ENCODE results near the gene DHX34.
"Not testable (repeated sequence)": the region's sequence is repeated elsewhere in the genome, so short reads cannot be mapped to it uniquely, and the experiment has no call there.

Gene DHX34

GRCh38 chr19:47343194-47343802 is 5.8 kb upstream of the DHX34 start:
- H4K5ac ChIP-seq (ENCODE audit: low read length), result no peak overlapping the region
- no CpG with 5 or more reads among the region's 11 CpGs for WGBS (ENCODE audit: extremely low coverage, insufficient coverage, low lambda C conversion rate)
- H3K36me3 ChIP-seq (ENCODE audit: control insufficient read depth, insufficient read depth, low read length), result no peaks in the 10 kb centered on the region
- H3K27ac ChIP-seq (ENCODE audit: low read depth, low read length), result no peak overlapping the region
- no peak overlapping the region for H3K4me3 ChIP-seq (ENCODE audit: low read length)
- H3K18ac ChIP-seq (ENCODE audit: low read length), result no peak overlapping the region
- H2BK120ac ChIP-seq (ENCODE audit: low read depth, low read length), result no peak overlapping the region
- H3K4me1 ChIP-seq (ENCODE audit: control insufficient read depth, low read depth, low read length), result no peaks in the 10 kb centered on the region
- H2BK15ac ChIP-seq (replicated peaks; ENCODE audit: low read depth), result no peak overlapping the region
- no peak overlapping the region for H2AK5ac ChIP-seq (ENCODE audit: low read length)
- H3K79me1 ChIP-seq (ENCODE audit: low read length), result no peaks in the 10 kb centered on the region
- H3K56ac ChIP-seq (ENCODE audit: low read length), result no peak overlapping the region
- H4K8ac ChIP-seq (ENCODE audit: low read depth, low read length), result no peak overlapping the region
- H3K27me3 ChIP-seq (ENCODE audit: insufficient read depth, low read length, poor library complexity), result no peaks in the 10 kb centered on the region
- DNase-seq, result no peak
- H3K4me2 ChIP-seq (ENCODE audit: low read length), result no peak overlapping the region
- no peak overlapping the region for H2BK5ac ChIP-seq (ENCODE audit: low read length)
- H3K79me2 ChIP-seq (ENCODE audit: control insufficient read depth, insufficient read depth, low read length), result no peaks in the 10 kb centered on the region
- no peak overlapping the region for H3K23ac ChIP-seq (ENCODE audit: low read length)
- H3K9ac ChIP-seq (ENCODE audit: low read length), result no peak overlapping the region
- no peak overlapping the region for H3K4ac ChIP-seq (ENCODE audit: low read depth, low read length)

DNA sequence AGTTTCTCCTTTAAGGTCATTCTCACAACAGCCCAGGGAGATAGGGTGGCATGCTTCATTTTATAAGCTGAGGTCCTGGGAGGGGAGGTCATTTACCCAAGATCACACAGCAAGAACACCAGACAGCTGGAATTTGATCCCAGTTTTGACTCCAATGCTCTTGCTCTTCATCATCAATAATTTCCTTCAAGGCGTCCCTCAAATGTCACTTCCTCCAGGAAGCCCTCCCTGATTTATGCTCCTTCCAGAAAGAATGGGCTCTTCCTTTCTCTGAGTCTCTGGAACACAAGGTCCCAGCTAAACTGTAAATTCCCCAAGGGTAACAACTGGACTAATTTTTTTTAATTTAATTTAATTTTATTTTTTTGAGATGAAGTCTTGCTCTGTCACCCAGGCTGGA is 4.7 kb upstream of the DHX34 start:
- no peak overlapping the region for H3K56ac ChIP-seq (ENCODE audit: low read length)
- no peak overlapping the region for H3K4me2 ChIP-seq (ENCODE audit: low read length)
- no peak overlapping the region for H4K8ac ChIP-seq (ENCODE audit: low read depth, low read length)
- H3K4ac ChIP-seq (ENCODE audit: low read depth, low read length), result no peak overlapping the region
- H2BK5ac ChIP-seq (ENCODE audit: low read length), result no peak overlapping the region
- H3K27me3 ChIP-seq (ENCODE audit: insufficient read depth, low read length, poor library complexity), result no peaks in the 10 kb centered on the region
- no peak overlapping the region for H2BK120ac ChIP-seq (ENCODE audit: low read depth, low read length)
- H3K79me2 ChIP-seq (ENCODE audit: control insufficient read depth, insufficient read depth, low read length), result peaks cover 1% of the 10 kb centered on the region
- H3K18ac ChIP-seq (ENCODE audit: low read length), result no peak overlapping the region
- peaks cover 1% of the 10 kb centered on the region for H3K79me1 ChIP-seq (ENCODE audit: low read length)
- DNase-seq, result no peak
- H3K9ac ChIP-seq (ENCODE audit: low read length), result no peak overlapping the region
- H3K4me3 ChIP-seq (ENCODE audit: low read length), result no peak overlapping the region
- no peak overlapping the region for H2AK5ac ChIP-seq (ENCODE audit: low read length)
- H3K23ac ChIP-seq (ENCODE audit: low read length), result no peak overlapping the region
- no peak overlapping the region for H2BK15ac ChIP-seq (replicated peaks; ENCODE audit: low read depth)
- no peaks in the 10 kb centered on the region for H3K36me3 ChIP-seq (ENCODE audit: control insufficient read depth, insufficient read depth, low read length)
- H4K5ac ChIP-seq (ENCODE audit: low read length), result no peak overlapping the region
- no CpG with 5 or more reads among the region's 1 CpG for WGBS (ENCODE audit: extremely low coverage, insufficient coverage, low lambda C conversion rate)
- no peaks in the 10 kb centered on the region for H3K4me1 ChIP-seq (ENCODE audit: control insufficient read depth, low read depth, low read length)
- H3K27ac ChIP-seq (ENCODE audit: low read depth, low read length), result no peak overlapping the region

GRCh38 chr19:47346024-47346423 is 3.1 kb upstream of the DHX34 start:
- H3K9ac ChIP-seq (ENCODE audit: low read length); H3K56ac ChIP-seq (ENCODE audit: low read length); H3K27ac ChIP-seq (ENCODE audit: low read depth, low read length); H3K36me3 ChIP-seq (ENCODE audit: control insufficient read depth, insufficient read depth, low read length); H3K4me2 ChIP-seq (ENCODE audit: low read length); H3K4me3 ChIP-seq (ENCODE audit: low read length); H2AK5ac ChIP-seq (ENCODE audit: low read length); H3K4ac ChIP-seq (ENCODE audit: low read depth, low read length); H3K27me3 ChIP-seq (ENCODE audit: insufficient read depth, low read length, poor library complexity); H3K4me1 ChIP-seq (ENCODE audit: control insufficient read depth, low read depth, low read length); H3K23ac ChIP-seq (ENCODE audit: low read length); H3K79me1 ChIP-seq (ENCODE audit: low read length); DNase-seq; H4K8ac ChIP-seq (ENCODE audit: low read depth, low read length); H2BK5ac ChIP-seq (ENCODE audit: low read length); H4K5ac ChIP-seq (ENCODE audit: low read length); H2BK120ac ChIP-seq (ENCODE audit: low read depth, low read length); H3K18ac ChIP-seq (ENCODE audit: low read length); H2BK15ac ChIP-seq (replicated peaks; ENCODE audit: low read depth): not testable (repeated sequence)
- no CpG with 5 or more reads among the region's 6 CpGs for WGBS (ENCODE audit: extremely low coverage, insufficient coverage, low lambda C conversion rate)
- H3K79me2 ChIP-seq (ENCODE audit: control insufficient read depth, insufficient read depth, low read length), result peaks cover 14% of the 10 kb centered on the region

DNA sequence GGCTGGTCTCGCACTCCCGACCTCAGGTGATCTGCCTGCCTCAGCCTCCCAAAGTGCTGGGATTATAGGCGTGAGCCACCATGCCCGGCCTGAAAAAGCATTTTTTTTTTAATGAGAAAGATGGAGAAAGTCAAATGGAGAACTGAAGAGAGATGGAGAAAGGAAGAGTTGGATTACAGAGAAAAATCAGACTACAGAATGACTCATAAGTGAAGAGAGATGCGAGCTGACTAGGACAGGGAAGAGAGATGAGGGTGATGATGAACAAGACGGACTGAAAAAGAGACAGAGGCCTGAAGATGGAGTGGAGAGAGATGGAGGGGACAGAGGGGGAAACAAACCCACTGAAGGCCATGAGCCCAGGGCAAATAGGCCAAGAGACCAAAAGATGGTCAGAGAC is 1.5 kb downstream of the DHX34 start:
- Histone ChIP-seq H3K79me1 (ENCODE audit: low read length) (peaks cover 26% of the 10 kb centered on the region), H3K9ac (ENCODE audit: low read length) (peak overlapping the region; percentile 35), H4K8ac (ENCODE audit: low read depth, low read length) (no peak overlapping the region), H3K4me2 (ENCODE audit: low read length) (no peak overlapping the region), H2BK5ac (ENCODE audit: low read length) (no peak overlapping the region), H3K27me3 (ENCODE audit: insufficient read depth, low read length, poor library complexity) (no peaks in the 10 kb centered on the region), H4K5ac (ENCODE audit: low read length) (no peak overlapping the region), H3K4ac (ENCODE audit: low read depth, low read length) (no peak overlapping the region), H3K56ac (ENCODE audit: low read length) (no peak overlapping the region), H2AK5ac (ENCODE audit: low read length) (no peak overlapping the region), H3K79me2 (ENCODE audit: control insufficient read depth, insufficient read depth, low read length) (peaks cover 34% of the 10 kb centered on the region), H3K4me1 (ENCODE audit: control insufficient read depth, low read depth, low read length) (peaks cover 1% of the 10 kb centered on the region), H3K4me3 (ENCODE audit: low read length) (no peak overlapping the region), H3K36me3 (ENCODE audit: control insufficient read depth, insufficient read depth, low read length) (peaks cover 11% of the 10 kb centered on the region), H3K18ac (ENCODE audit: low read length) (no peak overlapping the region), H2BK120ac (ENCODE audit: low read depth, low read length) (no peak overlapping the region), H3K27ac (ENCODE audit: low read depth, low read length) (no peak overlapping the region), H3K23ac (ENCODE audit: low read length) (no peak overlapping the region), H2BK15ac (replicated peaks; ENCODE audit: low read depth) (no peak overlapping the region)
- WGBS (ENCODE audit: extremely low coverage, insufficient coverage, low lambda C conversion rate), result no CpG with 5 or more reads among the region's 6 CpGs
- no peak for DNase-seq

GRCh38 chr19:47351548-47351947 is 2.4 kb downstream of the DHX34 start:
- Histone ChIP-seq H3K4ac (ENCODE audit: low read depth, low read length) (no peak overlapping the region), H2BK5ac (ENCODE audit: low read length) (no peak overlapping the region), H3K9ac (ENCODE audit: low read length) (no peak overlapping the region), H3K27ac (ENCODE audit: low read depth, low read length) (no peak overlapping the region), H3K36me3 (ENCODE audit: control insufficient read depth, insufficient read depth, low read length) (peaks cover 11% of the 10 kb centered on the region), H2AK5ac (ENCODE audit: low read length) (no peak overlapping the region), H4K5ac (ENCODE audit: low read length) (no peak overlapping the region), H3K4me3 (ENCODE audit: low read length) (no peak overlapping the region), H3K56ac (ENCODE audit: low read length) (no peak overlapping the region), H2BK15ac (replicated peaks; ENCODE audit: low read depth) (no peak overlapping the region), H3K18ac (ENCODE audit: low read length) (no peak overlapping the region), H4K8ac (ENCODE audit: low read depth, low read length) (no peak overlapping the region), H3K4me2 (ENCODE audit: low read length) (no peak overlapping the region), H3K79me2 (ENCODE audit: control insufficient read depth, insufficient read depth, low read length) (peaks cover 34% of the 10 kb centered on the region), H2BK120ac (ENCODE audit: low read depth, low read length) (no peak overlapping the region), H3K4me1 (ENCODE audit: control insufficient read depth, low read depth, low read length) (peaks cover 1% of the 10 kb centered on the region), H3K79me1 (ENCODE audit: low read length) (peaks cover 26% of the 10 kb centered on the region), H3K23ac (ENCODE audit: low read length) (no peak overlapping the region), H3K27me3 (ENCODE audit: insufficient read depth, low read length, poor library complexity) (no peaks in the 10 kb centered on the region)
- no CpG with 5 or more reads among the region's 3 CpGs for WGBS (ENCODE audit: extremely low coverage, insufficient coverage, low lambda C conversion rate)
- peak; percentile 69 for DNase-seq

DNA sequence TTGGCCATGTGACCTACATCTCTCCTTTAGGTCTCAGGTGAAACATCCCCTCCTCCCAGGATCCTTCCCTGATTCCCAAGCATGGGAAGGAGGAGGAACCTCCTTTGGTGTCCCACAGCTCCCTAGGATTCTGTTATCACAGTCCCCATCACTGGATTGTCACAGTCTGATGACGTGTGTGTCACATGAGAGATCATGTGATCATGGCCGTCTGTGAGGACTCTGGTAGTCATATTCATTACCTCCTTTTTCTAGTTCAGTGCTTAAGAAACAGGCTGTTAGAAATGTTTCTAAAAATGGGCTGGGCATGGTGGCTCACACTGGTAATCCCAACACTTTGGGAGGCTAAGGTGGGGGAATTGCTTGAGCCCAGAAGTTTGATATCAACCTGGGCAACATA is 3.0 kb downstream of the DHX34 start:
- no CpG with 5 or more reads among the region's 2 CpGs for WGBS (ENCODE audit: extremely low coverage, insufficient coverage, low lambda C conversion rate)
- H4K5ac ChIP-seq (ENCODE audit: low read length), result no peak overlapping the region
- H3K9ac ChIP-seq (ENCODE audit: low read length), result no peak overlapping the region
- peak; percentile 49 for DNase-seq
- no peak overlapping the region for H3K27ac ChIP-seq (ENCODE audit: low read depth, low read length)
- no peak overlapping the region for H3K4me3 ChIP-seq (ENCODE audit: low read length)
- H2BK120ac ChIP-seq (ENCODE audit: low read depth, low read length), result no peak overlapping the region
- no peak overlapping the region for H2AK5ac ChIP-seq (ENCODE audit: low read length)
- H3K79me1 ChIP-seq (ENCODE audit: low read length), result peaks cover 26% of the 10 kb centered on the region
- no peak overlapping the region for H3K18ac ChIP-seq (ENCODE audit: low read length)
- H4K8ac ChIP-seq (ENCODE audit: low read depth, low read length), result no peak overlapping the region
- H2BK5ac ChIP-seq (ENCODE audit: low read length), result no peak overlapping the region
- H3K4me1 ChIP-seq (ENCODE audit: control insufficient read depth, low read depth, low read length), result peaks cover 1% of the 10 kb centered on the region
- no peak overlapping the region for H2BK15ac ChIP-seq (replicated peaks; ENCODE audit: low read depth)
- no peak overlapping the region for H3K23ac ChIP-seq (ENCODE audit: low read length)
- H3K36me3 ChIP-seq (ENCODE audit: control insufficient read depth, insufficient read depth, low read length), result peaks cover 11% of the 10 kb centered on the region
- H3K79me2 ChIP-seq (ENCODE audit: control insufficient read depth, insufficient read depth, low read length), result peaks cover 34% of the 10 kb centered on the region
- no peaks in the 10 kb centered on the region for H3K27me3 ChIP-seq (ENCODE audit: insufficient read depth, low read length, poor library complexity)
- H3K56ac ChIP-seq (ENCODE audit: low read length), result no peak overlapping the region
- no peak overlapping the region for H3K4me2 ChIP-seq (ENCODE audit: low read length)
- no peak overlapping the region for H3K4ac ChIP-seq (ENCODE audit: low read depth, low read length)
